HG03045 (cell line): ENCODE measurements around the gene TBC1D23.
A peak's percentile ranks its signal among the peaks of the same experiment; 100 is the strongest.
"Not testable (repeated sequence)": the region's sequence is repeated elsewhere in the genome, so short reads cannot be mapped to it uniquely, and the experiment has no call there.

Experiments used
- ATAC-seq: cut with Tn5 transposase; IDR thresholded peaks from one replicate; pipeline ENCODE4 v1.9.1; 2021; ENCODE audit warnings: mild to moderate bottlenecking, moderate library complexity; ENCODE audit not compliant: unreplicated experiment

TBC1D23 gene

GRCh38 chr3:100295089-100295488 is 34.3 kb downstream of the TBC1D23 start:
- ATAC-seq: no peak

GRCh38 chr3:100297784-100298183 is 37.0 kb downstream of the TBC1D23 start:
- ATAC-seq: no peak

DNA sequence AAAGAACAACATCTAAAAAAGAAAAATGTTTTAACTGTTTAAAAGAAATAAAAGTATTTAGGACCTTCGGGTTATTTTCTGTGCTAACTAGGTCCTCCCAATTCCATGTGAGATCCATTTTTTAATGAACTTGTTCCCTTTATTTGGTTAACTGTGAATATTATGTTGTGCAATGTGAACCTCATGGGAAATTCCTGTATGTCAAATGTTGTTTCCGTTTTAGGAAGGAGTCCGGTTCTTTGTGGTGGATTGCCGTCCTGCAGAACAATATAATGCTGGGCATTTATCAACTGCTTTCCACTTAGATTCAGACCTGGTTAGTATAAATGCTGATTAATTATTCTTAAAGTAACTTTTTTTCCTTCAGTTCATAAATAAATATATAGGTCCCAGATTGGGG is 38.2 kb downstream of the TBC1D23 start:
- no peak for ATAC-seq

DNA sequence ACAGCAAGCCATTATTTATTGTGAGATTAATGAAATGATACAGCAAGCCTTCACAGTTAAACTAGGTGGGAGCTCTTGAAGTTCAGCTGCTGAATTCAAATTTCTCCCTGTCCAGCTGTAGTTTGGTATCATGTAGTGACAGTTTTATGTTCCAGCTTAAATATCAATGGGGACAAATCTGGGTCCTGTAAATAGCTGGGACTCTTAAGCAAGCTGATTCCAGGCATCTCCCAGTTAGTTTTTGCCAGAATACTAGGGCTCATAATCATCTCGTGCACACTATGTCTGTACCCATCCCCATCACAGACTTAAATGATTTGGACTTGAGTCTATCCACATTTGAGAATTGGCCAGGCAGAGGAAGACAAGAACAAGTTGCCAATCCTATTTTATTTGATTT is 45.9 kb downstream of the TBC1D23 start:
- ATAC-seq: no peak

GRCh38 chr3:100310355-100310965 is 49.7 kb downstream of the TBC1D23 start:
- ATAC-seq: no peak

- ATAC-seq: no peak
These were observed 50.2 kb downstream of the TBC1D23 start for GRCh38 chr3:100311011-100311410.

DNA sequence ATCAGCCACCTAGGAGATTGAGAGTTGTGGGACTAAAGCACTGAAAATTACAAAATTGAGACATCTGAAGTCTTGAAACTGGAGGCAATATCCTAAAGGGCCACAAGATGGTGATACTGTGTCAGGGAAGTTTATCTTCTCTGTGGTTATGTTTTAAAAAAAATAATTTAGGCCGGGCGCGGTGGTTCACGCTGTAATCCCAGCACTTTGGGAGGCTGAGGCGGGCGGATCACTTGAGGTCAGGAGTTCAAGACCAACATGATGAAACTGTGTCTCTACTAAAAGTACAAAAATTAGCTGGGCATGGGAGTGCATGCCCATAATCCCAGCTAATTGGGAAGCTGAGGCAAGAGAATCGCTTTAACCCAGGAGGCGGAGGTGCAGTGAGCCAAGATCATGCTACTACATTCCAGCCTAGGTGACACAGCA is 55.9 kb downstream of the TBC1D23 start:
- peak; percentile 57 for ATAC-seq

DNA sequence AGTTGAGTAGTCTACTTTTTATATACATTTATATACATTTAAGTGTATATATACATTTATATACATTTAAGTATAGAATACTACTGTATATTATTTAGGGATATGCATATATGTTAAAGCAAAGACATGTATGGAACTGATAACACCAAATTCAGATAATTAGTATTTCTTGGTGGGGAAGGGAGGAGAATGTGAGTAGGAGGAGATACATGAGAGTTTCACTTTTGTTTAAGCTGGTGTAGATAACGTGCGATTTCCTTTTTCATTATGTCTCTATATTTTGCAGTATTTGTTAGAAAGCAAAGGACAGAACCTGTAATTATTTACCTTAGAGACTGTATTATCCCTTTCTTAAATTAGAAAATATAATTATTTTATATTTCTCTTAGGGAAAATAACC is 57.1 kb downstream of the TBC1D23 start:
- no peak for ATAC-seq

DNA sequence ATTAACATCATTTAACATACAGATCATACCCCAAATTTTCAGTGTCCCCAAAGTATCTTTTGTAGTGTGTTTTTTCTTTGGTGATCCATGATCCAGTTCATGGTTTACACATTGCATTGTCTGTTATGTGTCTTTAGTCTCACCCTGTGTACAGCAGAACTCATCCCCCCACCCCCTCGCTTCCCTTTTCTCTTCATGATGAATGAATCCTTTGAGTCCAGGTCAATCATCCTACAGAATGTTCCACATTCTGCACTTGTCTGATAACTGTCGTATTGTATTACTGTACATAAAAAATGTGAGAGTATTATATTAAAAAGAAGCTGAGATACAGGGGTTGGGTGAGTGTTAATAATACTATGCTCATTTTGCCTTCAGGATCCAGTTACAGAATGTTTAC is 59.2 kb downstream of the TBC1D23 start:
- ATAC-seq: no peak

DNA sequence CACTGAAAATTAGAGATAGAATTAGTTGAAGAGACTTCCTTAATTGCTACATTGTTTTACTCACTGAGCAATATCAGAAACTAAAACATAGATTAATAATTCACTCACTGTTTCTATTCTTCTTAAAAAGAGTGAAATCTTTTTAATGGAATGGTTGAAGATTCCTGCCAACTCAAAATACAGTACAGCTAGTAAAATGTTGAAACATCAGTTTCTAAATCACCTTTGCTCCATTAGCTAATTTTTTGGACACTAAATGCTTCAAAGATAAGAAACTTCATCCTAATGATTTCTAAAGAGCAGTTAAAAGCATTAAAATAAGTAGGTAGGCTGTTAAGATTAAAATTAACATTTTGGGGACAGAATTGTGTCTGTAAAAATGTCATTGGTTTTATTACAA is 63.3 kb downstream of the TBC1D23 start:
- no peak for ATAC-seq

DNA sequence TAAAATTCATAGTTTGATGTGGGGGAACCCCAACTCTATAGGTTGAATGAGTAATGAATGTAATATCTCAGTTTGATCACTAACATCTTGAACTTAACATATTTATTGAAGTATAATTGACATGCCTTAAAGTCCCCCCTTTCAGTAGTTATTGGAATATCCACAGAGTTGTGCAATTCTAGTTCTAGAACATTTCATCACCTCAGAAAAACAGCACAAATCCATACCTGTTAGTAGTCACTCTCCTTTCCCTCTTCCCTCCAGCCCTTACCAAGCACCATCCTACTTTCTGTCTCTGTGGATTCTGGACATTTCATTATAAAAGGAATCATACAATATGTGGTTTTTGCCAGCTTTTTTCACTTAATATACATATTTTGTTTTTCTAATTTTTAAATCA is 65.0 kb downstream of the TBC1D23 start:
- ATAC-seq: no peak

GRCh38 chr3:100327377-100327776 is 66.6 kb downstream of the TBC1D23 start:
- not testable (repeated sequence) for ATAC-seq

DNA sequence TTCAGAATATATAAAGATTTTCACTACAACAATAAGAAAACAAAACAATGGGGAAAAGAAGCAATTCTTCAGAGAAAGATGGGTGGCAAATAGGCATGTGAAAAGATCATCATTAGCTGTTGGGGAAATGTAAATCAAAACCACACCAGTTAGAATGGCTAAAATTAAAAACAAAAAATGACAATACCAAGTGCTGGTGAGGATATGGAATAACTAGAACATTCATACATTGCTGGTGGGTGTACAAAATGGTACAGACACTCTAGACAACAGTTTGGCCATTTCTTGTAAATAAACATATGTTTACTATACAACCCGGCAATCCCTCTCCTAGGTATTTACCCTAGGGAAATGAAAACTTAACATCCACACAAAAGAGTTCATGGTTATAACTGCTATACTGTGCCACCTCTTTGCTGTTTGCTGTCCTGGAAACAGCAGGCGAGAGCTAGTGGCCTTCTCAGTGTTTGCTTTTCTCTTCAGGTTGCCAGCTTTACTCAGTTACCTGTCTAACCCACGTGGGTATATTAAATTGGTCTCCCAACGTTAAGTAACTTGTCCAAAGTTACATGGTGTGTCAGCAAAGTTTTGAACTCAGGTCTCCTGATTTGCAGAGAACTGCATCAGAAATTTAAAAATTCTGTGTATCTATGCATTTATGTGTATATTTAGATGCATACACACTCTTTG is 69.2 kb downstream of the TBC1D23 start:
- no peak for ATAC-seq

GRCh38 chr3:100330651-100331050 is 69.9 kb downstream of the TBC1D23 start:
- no peak for ATAC-seq

DNA sequence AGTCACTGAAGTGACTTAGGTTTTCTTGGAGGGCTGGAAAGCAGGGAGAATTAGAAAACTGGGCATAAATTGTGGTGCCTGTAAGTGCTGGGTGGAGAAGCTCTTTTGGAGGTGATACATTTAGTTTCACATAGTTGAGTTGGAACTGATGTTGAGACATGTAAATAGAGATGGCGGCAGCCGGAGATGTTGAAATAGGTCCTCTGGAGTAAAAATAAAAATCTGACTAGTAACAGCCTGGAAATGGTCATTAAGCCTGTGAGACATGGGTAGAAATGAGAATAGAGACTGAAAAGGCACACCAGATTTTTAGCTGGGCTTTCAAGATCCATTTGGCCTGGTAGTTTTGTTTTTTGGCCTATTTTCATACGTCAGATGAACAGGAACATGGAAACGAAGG is 70.9 kb downstream of the TBC1D23 start:
- no peak for ATAC-seq

DNA sequence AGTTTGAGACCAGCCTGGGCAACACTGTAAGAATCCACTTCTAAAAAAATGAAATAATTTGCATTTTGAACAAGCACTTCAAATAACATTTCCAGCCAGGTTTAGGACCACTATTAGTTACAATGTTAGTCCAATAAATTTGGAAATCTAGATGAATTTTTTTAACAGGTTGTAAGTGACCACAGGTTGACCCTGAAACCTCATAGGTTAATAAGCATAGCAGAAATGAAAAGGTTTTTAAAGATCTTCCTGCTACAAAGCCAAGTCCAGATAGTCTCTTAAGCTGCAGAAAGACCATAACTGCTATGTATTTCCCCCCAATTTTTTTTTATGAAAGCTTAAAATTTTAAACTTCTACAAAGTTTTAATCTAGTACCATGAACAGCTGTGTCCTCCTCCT is 72.3 kb downstream of the TBC1D23 start:
- no peak for ATAC-seq

DNA sequence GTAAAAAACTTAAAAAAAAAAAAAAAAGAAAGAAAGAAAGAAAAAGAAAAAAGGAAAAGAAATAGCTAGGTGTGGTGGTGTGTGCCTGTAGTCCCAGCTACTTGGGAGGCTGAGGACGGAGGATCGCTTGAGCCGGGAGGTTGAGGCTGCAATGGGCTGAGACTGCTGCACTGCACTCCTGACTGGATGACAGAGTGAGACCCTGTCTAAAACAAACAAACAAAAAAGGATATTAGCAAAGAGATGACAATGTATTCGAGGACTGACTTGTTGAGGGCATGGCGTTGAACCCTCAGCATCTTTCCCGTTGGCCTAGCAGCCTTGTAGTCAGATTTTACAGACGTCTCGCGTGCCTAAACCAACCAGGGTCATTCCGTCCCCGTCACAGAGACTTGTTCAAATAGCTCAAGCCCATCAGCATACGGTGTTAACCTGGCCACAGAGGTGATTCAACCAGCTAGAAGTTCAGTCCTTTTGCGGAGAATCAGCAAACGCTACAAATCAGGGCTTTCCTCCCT is 73.2 kb downstream of the TBC1D23 start:
- ATAC-seq: peak; percentile 31

DNA sequence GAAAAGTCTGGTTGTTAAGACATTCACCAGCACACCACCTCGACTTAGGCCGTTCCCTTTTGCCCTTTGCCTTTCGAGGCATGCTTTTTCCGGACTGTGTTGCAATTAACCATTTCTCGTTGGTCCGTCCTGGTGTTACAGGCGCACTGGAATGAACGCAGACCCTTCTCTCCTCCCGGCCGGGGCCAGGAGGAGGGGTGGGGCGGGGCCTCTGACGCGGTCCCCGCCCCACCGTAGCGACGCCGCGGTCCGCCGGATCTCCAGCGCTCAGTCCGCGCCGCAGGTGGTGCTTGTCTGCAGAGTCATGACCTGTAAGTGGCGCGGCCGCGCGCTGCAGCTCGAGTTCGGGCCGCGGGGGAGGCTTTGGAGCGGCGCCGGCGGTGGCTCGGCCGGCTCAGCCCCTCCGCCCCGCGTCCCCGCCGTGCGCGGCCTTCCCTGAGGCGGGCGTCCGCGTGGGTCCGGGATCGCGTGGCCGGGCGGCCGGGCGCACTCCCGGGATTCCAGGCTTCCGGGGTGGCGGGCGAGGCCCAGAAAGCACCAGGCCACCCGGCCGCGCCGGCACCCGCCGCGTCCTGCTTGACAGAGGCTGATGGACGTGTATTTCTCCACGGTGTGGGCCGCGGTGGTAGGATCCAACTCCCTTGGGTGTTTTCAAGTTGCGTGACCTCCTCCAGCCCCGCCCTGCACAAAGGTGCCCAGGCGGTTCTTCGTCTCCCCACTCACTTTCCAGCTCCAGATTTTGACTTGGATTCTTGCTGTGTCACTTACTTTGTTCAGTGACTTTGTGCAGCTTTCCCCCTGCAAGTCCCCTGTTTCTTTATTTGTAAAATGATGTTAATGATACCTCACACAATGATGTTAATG is 73.9 kb downstream of the TBC1D23 start, which contains the start of gene NIT2:
Gene NIT2 (plus strand): TSS at position 270 of the 864 bp plus-strand sequence. CDS start 35 bp downstream, at position 305.
- peak; percentile 95 for ATAC-seq

DNA sequence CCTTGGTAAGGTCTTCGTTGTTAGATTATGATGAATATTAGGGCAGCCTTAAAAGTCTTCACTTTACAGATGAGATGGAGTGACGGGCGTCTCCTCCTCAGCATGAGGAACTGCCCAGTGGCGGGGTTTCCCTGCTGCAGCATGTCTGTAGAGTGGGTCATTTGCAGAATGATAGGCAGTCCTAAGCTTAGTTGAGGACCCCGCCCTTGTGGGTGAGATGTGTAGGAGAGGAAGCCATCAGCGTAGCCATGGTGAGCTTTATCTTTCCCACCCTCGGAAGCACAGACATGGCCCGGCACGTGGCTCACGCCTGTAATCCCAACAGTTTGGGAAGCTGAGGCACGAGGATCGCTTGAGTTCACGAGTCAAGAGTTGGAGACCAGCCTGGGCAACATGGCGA is 74.6 kb downstream of the TBC1D23 start:
- peak; percentile 41 for ATAC-seq

DNA sequence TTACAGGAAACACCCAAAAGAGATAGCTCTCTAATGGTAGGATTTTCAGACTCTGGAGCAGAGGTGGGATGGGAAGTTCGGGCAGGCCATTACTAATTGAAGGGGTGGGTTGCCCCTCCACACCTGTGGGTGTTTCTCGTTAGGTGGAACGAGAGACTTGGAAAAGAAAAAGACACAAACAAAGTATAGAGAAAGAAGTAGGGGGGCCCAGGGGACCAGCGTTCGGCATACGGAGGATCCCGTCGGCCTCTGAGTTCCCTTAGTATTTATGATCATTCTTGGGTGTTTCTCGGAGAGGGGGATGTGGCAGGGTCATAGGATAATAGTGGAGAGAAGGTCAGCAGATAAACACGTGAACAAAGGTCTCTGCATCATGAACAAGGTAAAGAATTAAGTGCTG is 75.4 kb downstream of the TBC1D23 start:
- ATAC-seq: not testable (repeated sequence)

GRCh38 chr3:100338911-100339310 is 78.1 kb downstream of the TBC1D23 start:
- no peak for ATAC-seq
